GM13977 (cell line): Measurements from ENCODE around the gene IRF8.

Source experiments
- DNase-seq: peaks from one replicate; pipeline ENCODE4 v3.0.0; 2012; ENCODE audit warnings: low spot score
- in situ Hi-C: fragments of 300-500 bp; cut with MboI; formaldehyde crosslinking; loops from one replicate; pipeline ENCODE4 v1.12.0; 2022; ENCODE audit warnings: low sequenced_read_pairs, low pct_unique_long_range_greater_than_20kb, mixed read lengths, inconsistent platforms; ENCODE audit not compliant: unreplicated experiment
- TF ChIP-seq, protein P1 (sequence below): IDR thresholded peaks from 2 replicates; pipeline ENCODE4 v1.5.1; 2012; ENCODE audit warnings: mild to moderate bottlenecking, control low read depth; ENCODE audit not compliant: insufficient read depth; ENCODE audit errors: extremely low read depth, missing control alignments

The IRF8 gene

DNA sequence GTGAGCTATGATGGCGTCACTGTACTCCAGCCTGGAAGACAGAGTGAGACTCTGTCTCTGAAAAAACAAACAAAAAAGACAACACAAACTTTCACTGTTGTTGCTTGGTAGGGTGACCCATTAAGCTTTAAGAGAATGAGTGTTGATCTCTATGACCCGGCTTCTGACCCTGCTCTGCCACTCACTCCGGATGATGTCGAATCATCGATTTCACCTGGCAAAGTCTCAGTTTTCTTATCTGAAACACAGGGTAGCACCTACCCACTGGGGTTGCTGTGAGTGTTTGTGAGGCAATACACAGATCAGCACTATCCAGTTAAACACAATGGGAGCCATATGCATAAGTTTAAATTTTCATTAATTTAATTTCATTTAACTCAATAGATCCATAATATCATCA, 20.6 kb upstream of the IRF8 start:
- in situ Hi-C loops: no loop called here
- DNase-seq: no peak

DNA sequence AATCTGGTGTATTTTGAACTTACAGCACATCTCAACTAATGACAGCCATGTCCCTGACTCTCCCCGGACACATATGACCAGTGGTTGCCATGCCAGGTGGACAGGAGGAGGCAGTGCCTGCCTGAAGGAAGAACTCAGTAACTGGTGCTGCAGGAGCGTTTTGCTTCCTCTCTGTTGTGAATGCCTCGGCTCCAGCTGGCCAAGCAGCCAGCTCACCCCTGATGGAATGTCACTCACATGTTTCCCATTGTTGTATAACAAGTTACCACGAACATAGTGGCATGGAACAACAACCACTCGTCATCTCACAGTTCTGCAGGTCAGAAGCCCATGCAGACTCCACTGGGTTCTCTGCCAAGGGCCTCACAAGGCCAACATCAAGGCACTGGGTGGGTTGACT, 20.1 kb upstream of the IRF8 start:
- in situ Hi-C loops: no loop called here
- DNase-seq: no peak
- TF ChIP-seq, protein P1, sequence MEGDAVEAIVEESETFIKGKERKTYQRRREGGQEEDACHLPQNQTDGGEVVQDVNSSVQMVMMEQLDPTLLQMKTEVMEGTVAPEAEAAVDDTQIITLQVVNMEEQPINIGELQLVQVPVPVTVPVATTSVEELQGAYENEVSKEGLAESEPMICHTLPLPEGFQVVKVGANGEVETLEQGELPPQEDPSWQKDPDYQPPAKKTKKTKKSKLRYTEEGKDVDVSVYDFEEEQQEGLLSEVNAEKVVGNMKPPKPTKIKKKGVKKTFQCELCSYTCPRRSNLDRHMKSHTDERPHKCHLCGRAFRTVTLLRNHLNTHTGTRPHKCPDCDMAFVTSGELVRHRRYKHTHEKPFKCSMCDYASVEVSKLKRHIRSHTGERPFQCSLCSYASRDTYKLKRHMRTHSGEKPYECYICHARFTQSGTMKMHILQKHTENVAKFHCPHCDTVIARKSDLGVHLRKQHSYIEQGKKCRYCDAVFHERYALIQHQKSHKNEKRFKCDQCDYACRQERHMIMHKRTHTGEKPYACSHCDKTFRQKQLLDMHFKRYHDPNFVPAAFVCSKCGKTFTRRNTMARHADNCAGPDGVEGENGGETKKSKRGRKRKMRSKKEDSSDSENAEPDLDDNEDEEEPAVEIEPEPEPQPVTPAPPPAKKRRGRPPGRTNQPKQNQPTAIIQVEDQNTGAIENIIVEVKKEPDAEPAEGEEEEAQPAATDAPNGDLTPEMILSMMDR: no peak

More for the DNA sequence above, 20.6 kb upstream of the IRF8 start:
- TF ChIP-seq, protein P1: no peak

DNA sequence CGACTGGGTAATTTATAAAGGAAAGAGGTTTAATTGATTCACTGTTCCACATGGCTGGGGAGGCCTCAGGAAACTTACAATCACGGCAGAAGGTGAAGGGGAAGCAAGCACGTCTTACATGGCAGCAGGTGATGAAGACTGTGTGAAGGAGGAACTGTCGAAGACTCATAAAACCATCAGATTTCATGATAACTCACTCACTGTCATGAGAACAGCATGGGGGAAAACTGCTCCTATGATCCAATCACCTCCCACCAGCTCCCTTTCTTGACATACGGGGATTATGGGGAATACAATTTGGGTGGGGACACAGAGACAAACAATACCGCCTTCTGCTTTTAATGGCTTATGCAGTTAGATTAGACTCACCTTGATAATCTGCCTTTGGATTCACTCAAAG, 19.4 kb upstream of the IRF8 start:
- no peak for DNase-seq
- in situ Hi-C loops: no loop called here
- TF ChIP-seq, protein P1: no peak

DNA sequence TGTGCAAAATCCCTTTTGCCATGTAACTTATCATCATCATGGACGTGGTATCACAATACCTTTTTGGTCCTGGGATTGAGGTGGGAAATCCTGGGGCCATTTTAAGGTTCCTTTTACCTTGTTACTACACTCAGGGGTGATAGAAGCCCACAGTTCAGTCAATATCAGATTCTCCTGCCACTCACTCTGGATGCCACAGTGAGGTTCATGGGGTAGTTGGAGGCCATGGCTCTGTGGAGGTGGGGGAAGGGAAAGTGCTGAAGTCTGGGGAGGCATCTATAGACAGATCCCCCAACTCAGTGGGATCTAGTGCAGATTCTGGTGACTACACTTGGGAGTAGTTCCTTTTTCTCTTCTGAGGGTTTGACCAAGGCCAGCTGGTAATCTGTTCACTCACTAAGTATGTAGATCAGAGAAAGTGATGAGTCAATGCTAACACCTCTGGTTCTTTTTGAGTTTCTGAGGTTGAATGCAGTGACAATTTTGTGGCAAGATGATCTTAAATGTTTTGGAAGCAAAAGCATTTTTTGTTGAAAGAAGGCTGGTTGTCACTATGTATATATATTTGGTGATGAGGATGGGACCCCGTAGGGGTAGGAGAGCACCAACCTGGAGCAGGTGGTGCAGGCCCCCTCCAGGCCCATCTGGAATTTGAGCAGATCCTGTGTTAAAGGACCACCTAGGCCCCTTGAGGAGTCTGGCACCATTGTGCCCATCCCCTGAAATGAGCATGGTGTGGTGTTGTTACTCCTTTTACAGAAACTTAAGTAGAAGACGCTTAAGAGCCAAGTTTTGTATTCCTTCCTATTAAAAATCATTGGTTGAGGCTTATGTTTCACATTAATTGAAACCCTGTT, 18.8 kb upstream of the IRF8 start:
- TF ChIP-seq, protein P1: no peak
- DNase-seq: no peak
- in situ Hi-C loops: no loop called here

DNA sequence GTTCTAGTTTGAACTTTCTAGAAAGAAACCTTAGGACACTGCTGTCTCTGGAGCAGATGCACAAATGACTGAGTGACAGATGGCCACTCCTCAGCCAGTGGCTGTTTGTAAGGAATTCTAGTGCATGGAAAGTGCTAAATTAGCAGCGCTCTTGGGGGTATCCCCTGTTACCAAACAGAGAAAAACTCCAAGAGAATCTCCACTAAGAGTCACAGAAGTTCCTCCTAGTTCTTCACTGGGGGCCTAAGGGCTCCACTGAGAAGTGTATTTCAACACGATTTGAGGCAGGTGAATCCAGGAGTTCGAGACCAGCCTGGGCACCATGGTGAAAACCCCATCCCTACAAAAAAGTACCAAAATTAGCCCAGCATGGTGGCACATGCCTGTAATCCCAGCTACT, 18.1 kb upstream of the IRF8 start:
- DNase-seq: no peak
- TF ChIP-seq, protein P1: no peak
- in situ Hi-C loops: no loop called here

DNA sequence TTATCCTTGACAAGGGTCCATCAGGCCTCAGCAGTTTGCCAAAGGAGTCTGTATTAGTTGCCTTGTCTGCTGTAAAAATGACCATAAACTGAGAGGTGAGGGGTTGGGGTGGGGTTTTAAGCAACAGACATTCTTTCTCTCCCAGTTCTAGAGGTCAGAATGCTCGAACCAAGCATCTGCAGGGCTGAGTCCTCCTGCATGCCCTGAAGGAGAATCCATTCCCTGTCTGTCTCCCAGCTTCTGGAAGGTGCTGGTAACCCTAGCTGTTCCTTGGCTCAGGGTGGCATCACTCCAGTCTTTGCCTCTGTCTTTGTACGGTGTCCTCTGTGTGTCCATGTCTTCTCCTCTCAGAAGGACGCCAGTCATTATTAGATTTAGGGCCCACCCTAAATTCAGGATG, 17.5 kb upstream of the IRF8 start:
- in situ Hi-C loops: no loop called here
- no peak for DNase-seq
- TF ChIP-seq, protein P1: no peak
